ENCODE results near the gene SMAD7.

SMAD7 gene

DNA sequence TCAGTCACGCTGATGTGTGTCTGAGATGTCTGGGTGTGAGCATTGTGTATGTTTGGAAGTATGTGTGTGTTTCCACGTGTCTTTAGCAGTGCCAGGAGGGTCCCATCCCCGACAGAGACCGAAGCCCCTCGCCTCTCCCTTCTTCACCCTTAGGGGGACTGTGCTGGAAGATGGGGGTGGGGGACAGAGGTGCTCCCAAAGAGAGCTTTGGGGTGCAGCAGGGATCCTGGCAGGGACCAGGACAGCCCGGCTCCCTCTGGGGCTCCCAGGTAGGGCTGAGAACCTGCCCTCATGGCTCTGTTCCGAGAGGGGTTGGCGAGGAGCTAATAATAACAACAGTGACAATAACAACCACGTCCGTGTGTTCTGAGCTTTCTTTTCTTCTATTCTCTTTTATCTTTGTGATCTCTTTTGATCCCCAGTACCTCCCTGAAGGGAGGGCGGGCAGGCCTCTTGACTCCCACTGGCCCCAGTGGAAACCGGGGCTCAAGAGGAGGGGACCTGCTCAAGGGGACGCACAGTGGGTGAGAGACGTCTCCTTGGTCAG is 57.6 kb downstream of the SMAD7 start:
- DNase-seq, result no peak

DNA sequence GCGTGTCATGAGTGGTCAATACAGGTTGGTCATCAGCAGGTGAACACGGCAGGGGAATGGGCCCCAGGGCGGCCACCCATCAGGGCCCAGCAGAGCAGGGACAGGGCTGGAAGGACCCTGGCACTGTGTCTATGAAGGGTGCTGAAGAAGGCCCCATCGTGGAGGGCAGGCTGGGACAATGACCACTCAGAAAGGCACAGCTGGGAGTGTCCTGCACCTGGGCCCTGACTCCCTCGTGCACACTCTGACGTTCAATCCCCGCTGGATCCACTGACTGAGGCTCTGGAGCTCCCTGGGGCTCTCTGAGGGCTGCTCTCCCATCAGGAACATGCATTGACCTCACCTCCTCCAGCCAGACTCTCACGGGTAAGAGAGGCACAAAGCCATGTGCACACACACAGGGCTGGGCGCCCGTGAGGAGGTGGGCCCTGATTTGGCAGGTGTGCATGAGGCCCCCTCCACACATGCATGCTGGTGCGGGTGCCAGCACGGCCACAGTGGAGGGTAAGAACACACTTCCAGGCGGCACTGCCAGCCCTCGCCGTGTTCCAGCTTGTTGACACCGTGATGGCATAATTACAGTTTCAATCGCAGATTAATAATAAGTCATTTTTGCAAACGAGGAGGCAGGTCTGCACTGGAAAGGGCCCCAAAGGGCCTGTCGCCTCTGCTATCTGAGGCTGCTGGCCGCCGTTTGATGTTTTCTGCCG is 58.5 kb downstream of the SMAD7 start:
- no peak for DNase-seq

DNA sequence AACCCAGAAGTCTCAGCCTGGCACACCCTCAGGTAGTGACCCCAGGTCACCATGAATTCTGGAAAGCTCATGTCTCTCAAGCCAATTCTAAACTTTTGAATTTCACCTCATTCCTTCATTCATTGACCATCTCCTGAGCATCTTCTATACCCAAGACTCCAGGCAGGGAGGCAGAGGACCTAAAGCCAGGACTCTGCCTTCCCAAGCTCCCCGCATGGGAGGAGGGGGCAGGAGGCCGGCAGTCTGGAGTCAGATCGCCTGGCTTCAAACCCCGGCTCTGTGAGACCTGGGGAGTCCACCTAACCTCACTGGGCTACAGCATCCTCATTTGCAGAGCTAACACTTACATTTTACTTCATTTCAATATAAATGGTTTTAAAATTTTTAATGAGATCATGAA is 59.0 kb downstream of the SMAD7 start:
- DNase-seq, result no peak

DNA sequence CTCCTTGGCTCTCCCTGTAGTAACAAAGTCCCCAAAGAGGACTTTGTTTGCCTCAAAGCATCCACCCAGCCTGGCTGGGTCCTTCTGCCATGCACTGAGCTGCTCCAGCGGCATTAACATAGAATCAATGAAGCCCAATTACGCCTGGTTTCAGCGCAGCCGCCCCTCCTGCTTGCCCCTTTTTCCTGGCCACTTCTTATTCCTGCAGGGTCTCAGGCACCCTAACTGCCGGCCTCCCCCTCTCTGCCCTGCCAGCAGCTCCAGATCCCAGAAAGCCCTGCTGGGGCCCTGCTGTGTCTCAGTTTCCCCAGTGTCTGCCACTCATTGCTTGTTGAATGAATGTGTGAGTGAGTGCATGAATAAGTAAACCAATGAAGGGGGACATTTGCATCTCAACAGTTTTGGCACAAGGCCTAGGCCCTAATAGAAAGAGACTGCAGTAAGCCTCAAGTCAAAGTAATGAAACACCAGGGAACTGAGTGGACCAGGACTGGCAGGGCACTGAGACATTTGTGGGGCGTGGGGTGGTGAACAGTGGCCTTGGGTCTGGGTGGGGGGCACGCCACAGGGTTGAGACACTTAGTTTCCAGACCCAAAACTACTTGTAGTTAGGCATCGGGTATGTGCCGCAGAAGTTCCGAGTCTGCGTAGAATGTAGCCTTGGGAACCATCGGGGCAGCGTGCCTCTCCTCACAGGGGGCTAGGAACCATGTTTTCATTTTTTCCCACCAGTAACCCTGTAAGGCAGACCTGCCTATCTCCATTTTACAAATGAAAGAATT is 60.6 kb downstream of the SMAD7 start:
- no peak for DNase-seq

DNA sequence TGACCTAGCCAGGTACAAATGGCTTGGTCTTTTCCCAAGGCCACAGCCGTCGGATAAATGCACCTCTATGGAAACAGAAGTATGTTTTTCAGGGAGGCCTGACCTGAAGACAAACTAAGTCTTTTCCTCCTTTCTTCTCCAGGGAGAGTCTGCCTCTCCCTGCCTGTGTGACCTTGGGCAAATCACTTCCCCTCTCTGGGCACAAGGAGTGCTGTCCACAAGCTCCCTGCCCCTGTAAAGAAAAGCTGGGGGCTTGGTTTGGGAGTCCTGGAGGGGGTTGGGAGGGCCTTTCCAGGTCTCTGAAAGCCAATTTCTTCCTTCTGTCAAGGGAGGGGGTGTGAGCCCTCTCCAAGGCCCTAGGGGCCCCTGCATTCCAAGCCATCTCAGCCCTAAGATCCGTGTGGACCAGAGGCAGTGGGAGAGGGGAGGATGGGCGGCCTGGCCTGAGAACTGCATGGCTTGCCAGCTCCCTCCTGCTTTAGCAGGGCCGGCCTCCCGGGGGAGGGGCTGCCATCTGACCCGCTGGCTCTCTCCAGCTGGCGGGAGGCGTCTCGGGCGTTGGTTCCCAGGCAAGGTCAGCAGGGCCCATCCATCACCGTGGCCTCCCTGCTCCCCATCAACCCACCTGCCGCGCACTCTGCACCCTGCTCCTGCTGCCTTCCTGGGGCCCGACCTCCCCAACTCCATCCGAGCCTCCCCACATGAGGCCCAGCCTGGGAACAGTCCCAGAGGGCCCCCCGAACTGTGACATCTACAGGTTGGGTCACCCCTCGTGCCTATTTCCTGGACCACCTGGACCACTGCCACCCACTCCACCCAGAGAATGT is 61.4 kb downstream of the SMAD7 start:
- DNase-seq, result no peak

DNA sequence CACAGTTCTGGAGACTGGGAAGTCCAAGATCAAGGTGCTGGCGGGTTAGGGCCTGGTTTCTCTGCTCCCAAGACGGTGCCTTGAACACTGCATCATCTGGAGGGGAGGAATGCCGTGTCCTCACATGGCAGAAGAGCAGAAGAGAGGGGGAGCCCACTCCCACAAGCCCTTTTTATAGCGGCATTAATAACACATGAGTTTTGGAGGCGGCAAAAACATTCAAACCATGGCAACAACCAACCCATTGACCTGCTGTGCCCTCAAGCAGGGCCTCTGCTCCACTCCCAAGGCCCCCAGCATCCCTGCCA is 62.0 kb downstream of the SMAD7 start:
- DNase-seq, result no peak

DNA sequence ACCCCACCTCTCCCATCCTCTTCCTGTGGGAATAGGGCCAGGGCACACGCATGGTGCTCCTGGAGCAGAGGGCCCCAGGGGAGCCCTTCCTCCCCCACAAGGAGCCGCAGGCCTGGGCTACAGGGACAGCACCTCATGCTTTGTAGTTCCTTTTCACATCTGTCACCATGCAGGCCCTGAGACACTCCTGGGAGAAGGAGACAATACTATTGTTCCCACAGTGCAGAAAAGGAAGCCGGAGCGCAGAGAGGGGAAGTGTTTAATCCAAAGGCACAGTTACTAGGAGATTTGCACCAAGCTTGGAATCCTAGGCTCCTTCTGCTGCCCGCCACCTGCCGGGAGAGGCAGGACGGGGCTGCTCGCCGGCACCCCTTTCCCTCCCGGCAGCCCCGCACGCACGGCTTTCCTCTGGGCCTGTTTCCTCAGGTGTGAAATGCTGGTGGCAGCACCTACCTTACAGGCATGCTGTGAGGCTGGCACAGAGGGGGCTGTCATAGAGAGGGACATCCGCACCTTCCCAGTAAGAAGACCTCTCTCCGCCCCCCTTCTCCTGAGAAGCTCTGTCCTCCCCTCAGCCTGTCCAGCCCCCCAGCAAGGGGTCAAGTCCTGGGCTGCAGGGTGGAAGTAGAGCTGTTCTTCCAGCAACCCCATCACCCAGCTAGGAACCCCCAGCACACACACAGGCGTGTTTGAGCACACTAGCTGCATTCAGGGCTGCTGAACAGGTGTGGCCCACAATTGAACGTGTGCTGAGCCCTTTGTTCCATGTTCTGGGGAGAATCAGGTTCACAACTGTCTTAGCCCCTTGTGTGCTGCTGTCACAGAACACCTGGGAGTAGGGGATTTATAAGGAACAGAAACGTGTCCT is 62.6 kb downstream of the SMAD7 start:
- no peak for DNase-seq

DNA sequence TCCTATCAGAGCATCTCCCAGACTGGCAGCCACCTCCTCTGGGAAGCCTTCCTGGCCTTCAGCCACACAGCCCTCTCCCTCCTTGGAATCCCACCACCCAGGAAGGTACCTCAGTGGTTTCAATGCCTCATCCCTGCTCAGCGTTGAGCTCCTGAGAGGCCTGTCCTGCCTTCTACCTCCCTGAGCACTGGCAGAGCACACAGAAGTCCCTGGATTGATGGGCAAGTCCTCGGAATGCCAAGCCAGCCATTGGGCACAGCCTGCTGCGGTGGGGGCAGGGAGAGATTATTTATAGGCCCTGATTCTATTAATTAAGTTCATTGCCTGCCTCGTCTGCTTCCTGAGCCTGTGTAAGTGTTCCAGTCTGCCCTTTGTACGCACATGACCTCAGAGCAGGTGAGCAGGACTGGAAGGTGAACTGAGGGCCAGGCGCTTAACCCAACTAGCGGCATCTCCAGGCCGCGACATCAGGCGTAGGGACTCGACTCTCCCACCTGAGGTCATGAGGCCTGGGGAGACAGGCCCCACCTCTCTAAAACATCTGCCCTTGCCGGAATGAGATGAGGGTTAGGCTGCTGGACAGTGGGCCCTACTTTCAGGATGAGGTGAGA is 63.4 kb downstream of the SMAD7 start:
- no peak for DNase-seq

DNA sequence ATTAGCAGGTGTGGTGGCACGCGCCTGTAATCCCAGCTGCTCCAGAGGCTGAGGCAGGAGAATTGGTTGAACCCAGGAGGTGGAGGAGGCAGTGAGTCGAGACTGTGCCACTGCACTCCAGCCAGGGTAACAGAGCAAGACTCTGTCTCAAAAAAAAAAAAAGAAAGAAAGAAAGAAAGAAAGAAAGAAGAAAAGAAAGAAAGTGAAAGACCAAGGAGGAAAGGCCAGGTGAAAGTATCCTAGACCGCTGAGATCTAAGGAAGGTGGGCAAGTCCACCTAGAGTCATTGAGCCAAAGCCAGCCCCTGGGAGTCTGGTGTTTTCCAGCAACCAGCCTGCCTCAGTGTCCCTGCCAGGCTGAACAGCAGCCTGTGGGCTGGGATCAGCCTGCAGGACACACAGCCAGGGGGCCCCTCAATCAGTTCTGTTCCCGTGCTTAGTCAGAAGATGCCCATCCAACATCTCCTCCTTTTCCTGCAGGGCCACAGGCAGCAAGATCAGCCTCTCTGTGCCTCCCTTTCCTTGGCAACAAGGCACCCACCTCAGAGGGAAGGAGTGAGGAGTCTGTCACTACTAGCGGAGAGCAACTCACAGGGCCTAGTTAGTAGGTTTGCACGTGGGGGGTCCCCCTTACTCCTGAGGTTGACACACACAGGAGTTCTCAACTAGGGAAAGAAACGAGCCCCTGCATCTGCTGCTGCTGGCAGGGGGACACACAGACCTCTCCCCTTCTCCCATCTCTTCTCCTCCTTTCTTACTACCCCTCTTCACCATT is 64.1 kb downstream of the SMAD7 start:
- no peak for DNase-seq

DNA sequence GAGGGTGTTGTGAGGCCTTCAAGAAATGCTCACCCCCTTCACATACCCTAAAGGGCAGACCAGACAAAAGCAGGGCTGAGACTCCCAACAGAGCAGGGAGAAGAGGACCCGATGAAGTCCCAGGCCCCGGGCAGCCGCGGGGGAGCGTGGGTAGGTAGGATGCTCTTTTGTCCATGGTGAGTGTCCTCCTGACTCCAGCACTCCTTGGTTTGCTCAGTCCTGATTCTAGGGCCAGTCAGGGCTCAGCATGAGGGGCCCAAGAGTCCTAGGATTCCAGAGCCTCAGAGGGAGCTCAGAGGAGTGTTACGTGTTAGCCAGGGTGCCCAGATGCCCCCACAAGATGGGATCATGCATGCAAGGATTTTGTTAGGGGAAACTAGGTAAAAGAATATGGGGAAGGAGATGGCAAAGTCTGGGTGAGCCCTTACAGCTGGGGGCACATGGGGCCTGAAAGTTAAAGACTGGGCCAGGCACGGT is 64.8 kb downstream of the SMAD7 start:
- DNase-seq, result no peak

DNA sequence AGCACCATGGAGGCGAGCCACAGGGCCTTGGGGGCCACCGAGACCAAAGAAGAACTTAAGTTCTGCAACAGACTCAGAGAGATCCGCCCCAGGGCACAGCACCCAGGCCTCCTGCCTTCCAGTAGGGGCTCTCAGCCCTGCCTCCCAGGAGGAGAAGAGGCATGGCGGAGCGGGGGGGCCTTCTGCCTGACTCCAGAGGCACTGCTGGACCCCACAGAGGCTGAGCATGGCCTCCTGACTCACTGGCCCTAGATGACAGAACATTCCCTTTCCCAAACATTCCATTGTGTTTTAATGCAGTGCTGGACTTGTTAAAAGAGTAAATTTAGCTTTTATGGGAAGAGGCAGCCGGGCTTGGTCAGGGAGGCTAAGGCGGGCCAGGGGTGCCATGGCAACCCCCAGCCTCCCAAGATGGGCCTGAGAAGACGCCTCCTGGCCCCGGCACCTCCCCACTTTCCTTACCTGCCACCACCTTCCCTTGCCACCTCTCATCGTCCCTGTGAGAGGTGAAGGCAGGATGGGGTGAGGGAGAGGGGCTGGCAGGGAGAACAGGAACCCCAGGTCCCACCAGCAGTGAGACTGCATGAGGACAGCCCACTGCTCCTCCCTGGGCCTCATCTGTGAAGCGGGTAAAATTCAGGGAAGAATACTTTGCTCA is 65.4 kb downstream of the SMAD7 start:
- DNase-seq, result no peak

DNA sequence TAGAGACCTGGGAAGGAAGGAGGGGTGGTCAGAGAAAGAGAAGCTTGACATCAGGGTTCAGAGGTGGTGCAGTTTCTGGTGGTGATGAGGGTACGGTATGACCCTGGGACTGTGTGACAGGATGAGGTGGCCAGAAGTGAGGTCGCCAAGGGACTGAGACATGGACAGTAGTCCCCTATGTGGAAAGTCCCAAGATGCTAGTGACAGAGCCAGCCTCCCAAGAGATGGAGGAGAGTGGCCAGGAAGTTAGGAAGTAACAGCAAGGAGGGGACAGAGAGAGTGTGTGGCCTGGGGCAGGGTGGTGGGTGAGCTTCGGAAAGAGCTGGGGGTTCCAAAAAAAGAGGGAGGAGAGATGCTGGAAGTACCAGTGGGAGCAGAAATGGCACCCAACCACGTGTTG is 66.0 kb downstream of the SMAD7 start:
- no peak for DNase-seq

DNA sequence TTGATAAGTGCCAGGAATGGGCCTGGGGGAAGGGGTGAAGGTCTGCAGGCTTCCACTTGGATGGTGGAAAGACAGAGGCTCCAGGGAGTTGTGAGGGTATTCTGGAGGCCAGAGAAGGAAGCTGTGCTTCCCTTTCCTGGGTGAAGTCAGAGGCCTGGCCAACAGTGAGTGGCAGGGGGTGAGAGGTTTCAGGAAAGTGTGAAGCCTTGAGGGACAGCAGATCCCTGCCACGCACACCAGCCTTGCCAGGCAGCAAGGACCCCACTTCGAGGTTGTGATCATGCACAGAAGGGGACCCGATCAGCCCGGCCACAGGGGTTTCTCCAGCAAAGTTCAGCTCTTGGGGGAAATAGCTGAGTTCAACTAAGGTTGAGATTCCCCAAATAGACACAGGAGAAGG is 66.5 kb downstream of the SMAD7 start:
- DNase-seq, result no peak

DNA sequence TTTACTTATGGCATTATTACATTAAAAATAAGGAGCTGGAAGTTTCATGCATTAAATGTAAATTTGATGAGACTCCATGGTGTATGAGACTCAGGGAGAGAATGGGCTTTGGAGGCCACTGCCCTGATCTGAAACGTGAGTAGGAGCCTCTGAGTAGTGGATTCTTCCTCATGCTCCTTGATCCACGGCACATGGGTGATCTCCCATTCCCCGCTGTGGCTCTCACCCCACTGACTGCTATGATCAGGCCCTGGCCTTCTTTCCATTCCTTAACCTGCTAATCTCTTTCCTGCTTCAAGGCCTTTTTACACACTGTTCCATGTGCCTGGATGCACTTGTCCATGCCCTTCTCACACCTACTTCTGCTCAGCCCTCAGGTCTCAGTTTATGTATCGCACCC is 68.4 kb downstream of the SMAD7 start:
- DNase-seq, result no peak

DNA sequence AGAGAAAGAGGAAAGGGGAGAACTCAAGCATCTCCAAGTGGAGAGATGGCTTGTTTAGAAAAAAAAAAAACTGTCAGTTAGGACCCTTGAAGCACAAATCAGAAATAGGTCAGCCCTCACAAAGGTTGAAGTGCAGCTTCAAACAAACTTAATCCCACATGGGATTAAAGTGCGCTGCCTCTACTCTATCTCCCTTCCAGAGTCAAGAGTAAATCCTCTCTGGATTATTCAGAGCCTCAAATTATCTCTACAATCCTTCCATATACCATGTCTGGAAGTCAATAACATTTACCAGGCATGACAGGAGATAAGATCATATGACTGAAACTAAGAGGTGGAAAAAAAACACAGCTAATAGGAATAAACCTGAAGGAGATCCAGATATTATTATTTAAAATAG is 69.8 kb downstream of the SMAD7 start:
- no peak for DNase-seq

DNA sequence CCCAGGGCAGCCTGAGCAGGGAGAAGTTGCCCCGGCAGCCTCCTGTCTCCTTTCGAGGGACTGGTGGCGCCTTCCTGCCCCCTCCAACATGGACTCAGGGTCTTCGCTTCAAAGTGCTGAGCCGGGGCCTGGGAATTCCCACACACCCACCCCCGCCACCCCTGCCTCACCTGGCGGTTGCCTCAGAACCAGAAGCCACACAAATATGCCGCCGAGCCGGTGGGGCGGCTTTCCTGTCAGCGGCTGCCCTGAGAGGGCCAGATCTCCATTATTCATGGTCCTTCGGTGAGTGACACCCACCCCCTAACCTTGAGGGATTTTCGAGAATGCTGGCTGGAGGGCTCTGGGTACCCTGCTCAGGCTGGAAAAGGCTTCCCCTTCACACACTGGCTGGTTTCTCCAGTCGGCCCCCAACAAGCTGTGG is 71.7 kb downstream of the SMAD7 start:
- DNase-seq, result no peak

DNA sequence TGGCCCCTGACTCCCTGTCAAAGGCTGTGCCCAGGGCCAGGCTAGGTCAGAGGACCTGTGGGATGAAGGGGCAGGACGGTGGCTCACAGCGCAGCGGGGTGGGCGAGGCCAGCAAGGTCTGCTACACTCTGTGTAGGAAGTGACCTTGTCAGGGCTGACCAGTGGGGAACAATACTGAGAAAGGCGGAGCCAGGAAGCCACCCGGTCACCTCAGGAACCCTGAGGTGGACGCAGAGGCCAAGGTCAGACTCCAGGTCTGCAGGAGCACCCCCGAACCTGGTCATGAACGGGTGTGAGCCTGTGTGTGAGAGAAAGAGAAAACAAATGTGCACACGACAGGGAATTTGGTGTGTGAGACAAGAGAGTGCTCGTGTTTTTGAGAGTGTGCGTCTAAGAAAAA is 72.3 kb downstream of the SMAD7 start:
- no peak for DNase-seq

DNA sequence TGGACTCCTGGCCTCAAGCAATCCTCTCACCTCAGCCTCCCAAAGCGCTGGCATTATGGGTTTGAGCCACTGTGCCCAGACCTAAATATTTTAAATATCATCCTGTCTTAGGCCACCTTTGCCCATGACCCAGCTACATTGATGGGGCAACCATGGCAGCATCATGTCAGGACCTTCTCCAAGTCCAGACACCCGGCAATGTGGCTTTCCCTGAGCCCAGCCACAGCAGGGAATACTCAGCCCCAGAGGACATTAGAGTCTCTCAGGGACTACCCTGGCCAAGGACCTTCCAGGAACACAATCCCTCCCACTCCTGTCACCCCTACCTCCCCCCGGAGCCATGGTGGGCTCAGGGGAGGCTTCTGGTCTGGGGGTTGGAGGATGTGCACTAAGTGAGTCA is 72.8 kb downstream of the SMAD7 start:
- DNase-seq, result no peak

DNA sequence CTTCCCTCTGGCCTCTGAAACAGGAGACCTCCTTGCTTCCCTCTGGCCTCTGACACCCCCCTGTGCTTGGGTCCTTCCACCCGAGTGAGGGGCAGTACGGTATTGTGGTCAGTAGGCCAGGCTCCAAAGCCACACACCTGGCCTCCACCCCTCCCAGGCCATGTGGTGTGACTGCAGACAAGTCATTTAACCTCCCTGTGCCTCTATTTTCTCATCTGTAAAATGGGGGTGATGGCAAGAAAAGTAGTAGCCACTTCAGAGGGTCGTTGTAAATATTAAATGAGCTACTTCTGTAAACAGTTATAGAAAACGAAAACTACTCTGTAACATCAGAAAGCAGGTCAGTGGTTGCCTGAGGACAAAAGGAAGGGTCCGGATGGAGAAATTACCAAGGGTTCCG is 74.2 kb downstream of the SMAD7 start:
- DNase-seq, result no peak

DNA sequence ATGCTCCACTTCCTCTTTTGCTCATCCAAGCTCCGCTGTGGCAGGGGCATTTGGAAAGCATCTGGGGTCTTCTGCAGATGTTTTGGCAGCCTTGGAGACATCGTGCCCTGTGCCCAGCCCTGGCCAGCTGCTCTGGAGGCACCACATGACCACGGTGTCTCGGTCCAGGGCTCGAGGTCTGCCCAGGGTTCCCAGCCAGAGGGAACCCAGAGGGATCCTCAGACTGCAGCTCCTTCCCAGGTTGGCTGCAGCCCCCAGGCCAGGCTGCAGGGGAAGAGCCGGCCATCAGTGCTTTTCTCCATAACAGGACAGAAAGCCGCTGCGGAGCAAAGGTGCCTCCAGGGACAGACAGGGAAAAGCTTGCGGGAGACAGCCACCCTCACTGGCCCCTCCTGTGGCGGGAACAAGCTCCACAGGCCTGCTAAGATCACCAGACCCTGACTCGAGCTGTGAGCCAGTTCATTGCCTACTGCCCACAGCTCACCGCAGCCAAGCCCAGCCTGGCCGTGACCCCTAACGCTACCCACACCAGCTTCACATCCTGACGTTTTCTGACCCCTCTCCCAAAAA is 74.7 kb downstream of the SMAD7 start:
- DNase-seq, result no peak

Data from NCI-H2227 treated with DMSO at 0.1 percent for 48 hours (cell line).